NCI-H226 (cell line): Measurements from ENCODE around the gene SERPINH1.
A peak's percentile ranks its signal among the peaks of the same experiment; 100 is the strongest.

Experiments used
- DNase-seq: peaks from one replicate; pipeline ENCODE4 v3.0.0-alpha.2; 2015

The SERPINH1 gene

GRCh38 chr11:75557666-75558494 is 4.2 kb upstream of the SERPINH1 start:
- peak; percentile 96 for DNase-seq

- DNase-seq = peak; percentile 83
Measured at GRCh38 chr11:75558939-75559843, 2.9 kb upstream of the SERPINH1 start.

GRCh38 chr11:75560644-75561043 is 1.4 kb upstream of the SERPINH1 start:
- DNase-seq = no peak

- DNase-seq = no peak
Measured at GRCh38 chr11:75561426-75562047, 516 bp upstream of the SERPINH1 start.

GRCh38 chr11:75562836-75563484 is 907 bp downstream of the SERPINH1 start:
- peak; percentile 70 for DNase-seq

GRCh38 chr11:75563501-75563977 is 1.5 kb downstream of the SERPINH1 start:
- no peak for DNase-seq

- peak; percentile 68 for DNase-seq
Measured at GRCh38 chr11:75563978-75564552, 2.0 kb downstream of the SERPINH1 start.

- DNase-seq = peak; percentile 22
Measured at GRCh38 chr11:75565221-75565814, 3.3 kb downstream of the SERPINH1 start.

GRCh38 chr11:75565916-75566762 is 4.1 kb downstream of the SERPINH1 start:
- DNase-seq = no peak

- no peak for DNase-seq
Measured at GRCh38 chr11:75566763-75567279, 4.8 kb downstream of the SERPINH1 start.

- DNase-seq = no peak
Measured at GRCh38 chr11:75567971-75568370, 5.9 kb downstream of the SERPINH1 start.

- DNase-seq = no peak
Measured at GRCh38 chr11:75568616-75569219, 6.7 kb downstream of the SERPINH1 start.

GRCh38 chr11:75570559-75571139 is 8.6 kb downstream of the SERPINH1 start:
- DNase-seq = no peak

GRCh38 chr11:75571625-75572024 is 9.6 kb downstream of the SERPINH1 start:
- DNase-seq = no peak

- no peak for DNase-seq
Measured at GRCh38 chr11:75572744-75573143, 10.7 kb downstream of the SERPINH1 start.

- DNase-seq = no peak
Measured at GRCh38 chr11:75574698-75575602, 12.9 kb downstream of the SERPINH1 start.

- DNase-seq = no peak
Measured at GRCh38 chr11:75576017-75576416, 14.0 kb downstream of the SERPINH1 start.

- DNase-seq = peak; percentile 27
Measured at GRCh38 chr11:75576499-75576918, 14.5 kb downstream of the SERPINH1 start.

GRCh38 chr11:75577207-75577606 is 15.2 kb downstream of the SERPINH1 start:
- no peak for DNase-seq
